K562 (cell line): ENCODE measurements around the gene NAP1L4. TPM values are rescaled to one million over a fixed set of nuclear protein-coding genes. Genes with fewer than 3 reads are reported as not detected.

Experiments used
- ATAC-seq: fragments of 200-7000 bp; cut with Tn5 transposase; 3 replicates; pipeline ENCODE4 v1.9.1; 2020; ENCODE audit warnings: moderate library complexity
- BruUV-seq: library from RNA; stranded (reverse); fragments of 400-500 nt; replicated peaks from 2 replicates; lab custom pipeline; 2021; lab: Mats Ljungman, UMichigan
- CTCF ChIA-PET: fragments of 300-600 bp; formaldehyde crosslinking; extraction: SDS; loops from one replicate; lab custom pipeline; 2021; ENCODE audit warnings: low intra/inter-chr PET ratio; lab: Yijun Ruan, JAX
- POLR2A ChIA-PET: fragments of 300-600, 350-650 bp; sonication (Branson Sonifier 250); formaldehyde crosslinking; extraction: SDS; loops from one replicate; lab custom pipeline; 2021; ENCODE audit warnings: antibody characterized with exemption, inconsistent platforms; lab: Yijun Ruan, JAX
- DNase-seq, 4 experiments: peaks; one replicate each; pipeline versions ENCODE4 v3.0.0 to v3.0.0-alpha.2; 2011 to 2018; ENCODE audit warnings: low spot score in 3 of 4, mixed read lengths in 3 of 4; ENCODE audit errors: extremely low read depth in 1 of 4
- FAIRE-seq: peaks from 2 replicates; lab custom pipeline; 2011; peaks lifted over from hg19 to GRCh38; lab: Jason Lieb, UNC
- H2AFZ ChIP-seq: 2 replicates; pipeline ENCODE4 v1.6.0; 2011; ENCODE audit warnings: low read depth, low read length, control low read depth, inconsistent platforms
- H3K27ac ChIP-seq: fragments of 200-600 bp; 3 replicates; pipeline ENCODE4 v1.8.0; 2011; ENCODE audit warnings: low read depth, mild to moderate bottlenecking, control low read depth, inconsistent platforms, low read length, moderate library complexity, mixed read lengths; ENCODE audit errors: extremely low read depth
- H3K27me3 ChIP-seq, 2 experiments: fragments of 300-600 bp in 1 of 2; 2 replicates in 1 of 2; 3 replicates in 1 of 2; pipeline versions ENCODE4 v1.6.0 to v1.8.0; 2011; ENCODE audit warnings: inconsistent platforms in 2 of 2, low read length in 2 of 2, mild to moderate bottlenecking in 1 of 2, mixed read lengths in 1 of 2, moderate library complexity in 1 of 2; ENCODE audit not compliant: control insufficient read depth in 2 of 2, insufficient read depth in 2 of 2
- H3K36me3 ChIP-seq: fragments of 300-600 bp; 3 replicates; pipeline ENCODE4 v1.8.0; 2011; ENCODE audit warnings: mild to moderate bottlenecking, low read length, inconsistent platforms; ENCODE audit not compliant: control insufficient read depth, insufficient read depth
- H3K4me1 ChIP-seq, 2 experiments: fragments of 200-600 bp in 1 of 2; replicated peaks in 1 of 2; 2 replicates in 1 of 2; 3 replicates in 1 of 2; pipeline versions ENCODE4 v1.5.1 to v1.8.0; 2011; ENCODE audit warnings: inconsistent platforms in 2 of 2, low read length in 2 of 2, mild to moderate bottlenecking in 1 of 2, mixed read lengths in 1 of 2, moderate library complexity in 1 of 2; ENCODE audit not compliant: control insufficient read depth in 2 of 2, insufficient read depth in 2 of 2
- H3K4me2 ChIP-seq: 2 replicates; pipeline ENCODE4 v1.6.1; 2011; ENCODE audit warnings: low read length, control low read depth, inconsistent platforms, mixed read lengths; ENCODE audit not compliant: insufficient read depth
- H3K4me3 ChIP-seq: fragments of 200-600 bp; sonication (generic), shearing (Covaris generic); 2 replicates; pipeline ENCODE4 v1.5.1; 2016; ENCODE audit warnings: control low read depth, inconsistent platforms
- H3K79me2 ChIP-seq: fragments of 200-600 bp; 3 replicates; pipeline ENCODE4 v1.8.0; 2011; ENCODE audit warnings: low read length, inconsistent platforms; ENCODE audit not compliant: control insufficient read depth, insufficient read depth
- H3K9ac ChIP-seq, 2 experiments: 2 replicates each; pipeline versions ENCODE4 v1.6.0 to v1.6.1; 2011; ENCODE audit warnings: low read depth in 2 of 2, low read length in 2 of 2, control low read depth in 1 of 2, inconsistent platforms in 1 of 2, mild to moderate bottlenecking in 1 of 2, mixed read lengths in 1 of 2; ENCODE audit not compliant: insufficient read depth in 1 of 2
- H3K9me1 ChIP-seq: one replicate; pipeline ENCODE4 v1.6.0; 2011; ENCODE audit warnings: inconsistent platforms, mild to moderate bottlenecking, low read length, moderate library complexity; ENCODE audit not compliant: control insufficient read depth, insufficient read depth
- H3K9me3 ChIP-seq: replicated peaks from 2 replicates; pipeline ENCODE4 v1.5.1; 2011; ENCODE audit warnings: low read depth, low read length, inconsistent platforms; ENCODE audit not compliant: control insufficient read depth, insufficient read depth
- H4K20me1 ChIP-seq: replicated peaks from 2 replicates; pipeline ENCODE4 v1.6.1; 2011; ENCODE audit warnings: low read length, inconsistent platforms, mixed read lengths; ENCODE audit not compliant: control insufficient read depth, insufficient read depth
- MXI1 ChIP-seq: IDR thresholded peaks from 2 replicates; pipeline ENCODE4 v1.6.1; 2011; ENCODE audit warnings: low read depth, mild to moderate bottlenecking, improper control_type of control experiment, low read length
- NCOA4 ChIP-seq: fragments of 450-650 bp; IDR thresholded peaks from 2 replicates; pipeline ENCODE4 v1.6.1; 2018; ENCODE audit warnings: mild to moderate bottlenecking; ENCODE audit not compliant: partially characterized antibody
- NFIC ChIP-seq: fragments of 450-650 bp; IDR thresholded peaks from 2 replicates; pipeline ENCODE4 v1.6.1; 2017; ENCODE audit warnings: mild to moderate bottlenecking, inconsistent platforms
- POLR2G ChIP-seq: fragments of 200-400 bp; formaldehyde crosslinking; IDR thresholded peaks from 2 replicates; pipeline ENCODE4 v1.6.1; 2017; ENCODE audit warnings: low read depth, mild to moderate bottlenecking, antibody characterized with exemption, low read length, moderate library complexity
- RBM15 ChIP-seq: fragments of 200-400 bp; formaldehyde crosslinking; IDR thresholded peaks from 2 replicates; pipeline ENCODE4 v1.6.1; 2018; ENCODE audit warnings: mild to moderate bottlenecking, low read length, moderate library complexity; ENCODE audit not compliant: insufficient read depth
- ZNF717 ChIP-seq: fragments of 250-450 bp; sonication (Bioruptor Pico); IDR thresholded peaks from 2 replicates; pipeline ENCODE4 v1.5.0; 2021
- WGBS: fragments of 100-300 bp; shearing (Covaris generic); methylation state at CpG from one replicate; pipeline ENCODE4 v1.1.6; 2016; ENCODE audit warnings: low coverage, mixed read lengths; ENCODE audit not compliant: insufficient coverage; ENCODE audit errors: missing lambda C conversion rate; 5-methylcytosine and 5-hydroxymethylcytosine counted together
- in situ Hi-C: fragments of 300-500 bp; cut with MboI; formaldehyde crosslinking; loops from 4 replicates; pipeline ENCODE4 v1.15.0; 2018; ENCODE audit warnings: inconsistent platforms, mixed read lengths
- intact Hi-C: fragments of 100-400 bp; cut with micrococcal nuclease; formaldehyde crosslinking; loops from 2 replicates; pipeline ENCODE4 v1.14.2; 2022
- polyA plus RNA-seq, 8 experiments: library from polyadenylated mRNA; depleted of rRNA in 4 of 8; stranded (reverse) in 5 of 8; unstranded in 3 of 8; fragments of >200 nt; fragmentation: Nextera tagmentation in 2 of 8; fragmentation: Illumina TruSeq in 1 of 8; extraction: Ambion mirVana in 2 of 8; extraction: Trizol in 1 of 8; gene quantifications; 2 replicates each; pipeline versions ENCODE4 v1.2.1 to v1.2.3, GENCODE V29; 2011 to 2014; ENCODE audit warnings: inconsistent platforms in 1 of 8, missing spikeins in 1 of 8
- total RNA-seq, 7 experiments: library from RNA; depleted of rRNA in 6 of 7; stranded (reverse); fragments of >200 nt in 6 of 7; fragmentation: Illumina TruSeq in 2 of 7; extraction: Trizol in 2 of 7; gene quantifications; 2 replicates each; pipeline versions ENCODE4 v1.2.1 to v1.2.3, GENCODE V29; 2011 to 2021; ENCODE audit warnings: low replicate concordance in 1 of 7

The NAP1L4 gene
- total and polyA plus RNA-seq, 9 of the 15 experiments (the other 6 are each of a cell fraction or from before 2014, with no cell fraction given): 34.1 to 237 (median 179) TPM

DNA sequence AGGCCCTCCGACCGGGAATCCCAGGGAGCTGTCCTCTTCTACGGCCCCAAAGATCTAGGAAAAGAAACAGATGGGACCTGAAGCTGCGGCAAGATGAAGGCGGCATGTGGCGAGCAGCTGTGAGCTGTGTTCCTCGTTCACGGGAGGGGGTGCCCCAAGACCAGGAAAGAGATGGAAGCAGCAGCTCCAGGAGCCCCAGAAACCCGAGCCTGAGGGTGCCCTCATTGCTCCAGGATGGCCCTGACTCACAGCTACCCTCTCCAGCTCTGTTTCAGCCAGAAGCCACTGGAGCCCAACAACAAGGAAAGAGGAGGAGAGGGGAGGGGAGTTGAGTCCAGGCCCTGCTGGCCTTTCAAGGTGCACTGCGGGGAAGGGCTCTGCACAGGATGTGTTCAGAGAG is 23.7 kb upstream of the NAP1L4 start:
- intact Hi-C loops: no loop called here

DNA sequence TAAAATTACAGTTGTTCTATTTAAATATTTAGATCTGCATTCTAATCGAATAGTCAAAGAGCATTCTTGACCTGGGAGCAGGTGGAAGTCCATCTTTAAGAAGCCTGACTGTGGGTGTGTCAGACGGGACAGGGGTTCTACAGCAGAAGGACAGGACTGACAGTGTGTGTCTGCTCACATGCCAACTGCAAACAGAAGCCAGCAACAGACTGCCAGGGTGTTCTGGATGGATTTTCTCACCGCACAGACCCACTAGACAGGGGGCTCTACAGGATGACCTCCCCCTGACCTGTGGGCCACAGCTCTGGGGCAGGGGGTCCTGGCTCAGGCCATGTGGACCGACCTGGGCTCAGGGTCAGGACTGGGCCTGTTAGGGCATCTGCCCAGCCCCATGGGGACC is 22.8 kb upstream of the NAP1L4 start:
- Histone ChIP-seq H4K20me1 (0 out of 2 replicates have a peak, but pooled peaks cover 4% of the 10 kb centered on the region), H3K9me1 (no peaks in the 10 kb centered on the region), H2AFZ (no peak overlapping the region), H3K9ac (no peak overlapping the region), H3K4me2 (no peak overlapping the region), H3K79me2 (no peaks in the 10 kb centered on the region), H3K4me3 (no peak overlapping the region), H3K9me3 (no peaks in the 10 kb centered on the region), H3K27ac (no peak overlapping the region), H3K27me3 (no peaks in the 10 kb centered on the region), H3K36me3 (peaks cover 83% of the 10 kb centered on the region; the same call in 2 of the 3 replicates), H3K4me1 (peaks cover 0 to 7% of the 10 kb centered on the region in 2 experiments; a peak in 1 of 5 replicates)
- intact Hi-C loops (no loop called here), in situ Hi-C loops (no loop called here)
- no TSS peak for BruUV-seq
- no peak for DNase-seq
- CTCF ChIA-PET: no interaction called here
- FAIRE-seq: no peak
- POLR2A ChIA-PET: interaction anchor here (0.7 to 2.5 kb wide), 8 partner anchors 8 to 76 kb away, joined by 3 to 13 read pairs (median 4); no protein-coding TSS in a partner anchor
- no peak for ATAC-seq
- TF ChIP-seq RBM15 (no peak), MXI1 (no peak), NFIC (no peak), NCOA4 (no peak)
- WGBS: 73% methylated on average over 3 of the region's 4 CpGs

More for the DNA sequence above, 23.7 kb upstream of the NAP1L4 start:
- DNase-seq: no peak
- no peaks in the 10 kb centered on the region for H3K79me2 ChIP-seq
- no peak for FAIRE-seq
- POLR2A ChIA-PET: interaction anchor here (0.6 to 1.9 kb wide), 6 partner anchors 9 to 695 kb away, joined by 3 to 5 read pairs (median 4); no protein-coding TSS in a partner anchor
- peaks cover 0 to 3% of the 10 kb centered on the region in 2 experiments; a peak in 1 of 5 replicates for H3K4me1 ChIP-seq
- CTCF ChIA-PET: no interaction called here
- no peak overlapping the region for H3K4me2 ChIP-seq
- 94% methylated on average over 5 of the region's 10 CpGs for WGBS
- H3K27me3 ChIP-seq: no peaks in the 10 kb centered on the region
- ATAC-seq: no peak
- no peak overlapping the region for H2AFZ ChIP-seq
- H3K9me1 ChIP-seq: no peaks in the 10 kb centered on the region
- H3K27ac ChIP-seq: no peak overlapping the region
- BruUV-seq: no TSS peak
- in situ Hi-C loops: no loop called here
- no peak overlapping the region for H3K4me3 ChIP-seq
- H4K20me1 ChIP-seq: peaks cover 5% of the 10 kb centered on the region; the same call in 1 of the 2 replicates
- no peak overlapping the region; a peak in 1 of 4 replicates for H3K9ac ChIP-seq
- H3K9me3 ChIP-seq: no peaks in the 10 kb centered on the region
- H3K36me3 ChIP-seq: peaks cover 83% of the 10 kb centered on the region
- TF ChIP-seq POLR2G: 0 out of 2 replicates have a peak, but pooled peaks have one; percentile 15
- TF ChIP-seq ZNF717 (CRISPR knock-in tag): no peak
